ENCODE measurements around the gene PRKCQ. TPM values are rescaled to one million over a fixed set of nuclear protein-coding genes. Genes with fewer than 3 reads are reported as not detected.

PRKCQ gene
- total RNA-seq, 1 experiment from 2014 or later, result 12.1 TPM

DNA sequence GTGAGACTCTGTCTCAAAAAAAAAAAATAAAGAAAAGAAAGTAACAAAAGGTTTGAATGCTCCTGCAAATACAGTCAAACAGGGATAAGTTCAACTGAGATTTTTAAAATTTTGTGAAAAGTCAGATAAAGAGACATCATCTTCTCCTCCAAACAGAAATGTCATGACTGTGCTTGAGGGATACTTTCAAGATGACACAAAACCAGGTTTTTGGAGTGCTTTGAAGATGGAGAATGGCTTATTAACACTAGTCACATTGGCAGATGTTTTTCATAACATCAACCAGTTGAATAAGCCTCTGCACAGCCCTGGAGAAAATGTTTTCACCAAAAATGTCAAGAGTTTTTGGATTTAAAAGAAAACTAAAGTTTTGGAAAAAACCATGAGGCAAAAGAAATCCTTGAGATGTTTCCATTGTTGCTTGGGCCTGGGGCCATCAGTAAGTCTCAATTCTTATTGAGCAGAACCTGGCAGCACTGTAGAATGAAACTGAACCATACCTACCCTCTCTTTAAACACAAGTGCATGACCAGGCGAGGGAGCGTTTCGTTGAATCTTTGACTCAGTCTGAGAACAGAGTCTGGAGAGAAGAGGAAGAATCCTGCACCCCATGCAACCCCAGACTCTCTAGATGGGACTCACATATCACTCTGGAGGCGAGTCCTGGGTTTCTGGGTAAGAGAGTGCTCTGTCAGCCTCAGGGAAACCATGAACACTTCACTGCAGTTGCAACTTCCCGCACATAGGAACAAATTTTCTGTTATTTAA, 37.4 kb upstream of the PRKCQ start:
- no peaks in the 10 kb centered on the region for H3K79me1 ChIP-seq (ENCODE audit: insufficient read depth, low read depth, low read length, poor library complexity, severe bottlenecking)
- no peak overlapping the region for H3K4me2 ChIP-seq (ENCODE audit: insufficient read depth, insufficient read length, low read length)
- H3K23ac ChIP-seq (ENCODE audit: insufficient read length, low read depth, low read length), result no peak overlapping the region
- no peak overlapping the region for H4K91ac ChIP-seq (ENCODE audit: insufficient read length, low read depth, low read length)
- Mint-ChIP-seq H3K4me3 (no peak overlapping the region), H3K27ac (no peak overlapping the region), H3K27me3 (ENCODE audit: low read depth) (no peaks in the 10 kb centered on the region), H3K4me1 (peaks cover 3 to 11% of the 10 kb centered on the region in 2 experiments), H3K36me3 (ENCODE audit: insufficient read depth in 1 of 3, low read depth in 3 of 3) (peaks cover 0 to 8% (median 0%) of the 10 kb centered on the region in 3 experiments; a peak in 3 of 7 replicates), H3K9me3 (peaks cover 4 to 8% of the 10 kb centered on the region in 2 experiments; a peak in 4 of 5 replicates)
- no peaks in the 10 kb centered on the region for H3K79me2 ChIP-seq (ENCODE audit: insufficient read depth, low read length)
- DNase-seq, result no peak
- H4K5ac ChIP-seq (ENCODE audit: insufficient read length, low read depth, low read length), result no peak overlapping the region
- TF ChIP-seq, protein P1, sequence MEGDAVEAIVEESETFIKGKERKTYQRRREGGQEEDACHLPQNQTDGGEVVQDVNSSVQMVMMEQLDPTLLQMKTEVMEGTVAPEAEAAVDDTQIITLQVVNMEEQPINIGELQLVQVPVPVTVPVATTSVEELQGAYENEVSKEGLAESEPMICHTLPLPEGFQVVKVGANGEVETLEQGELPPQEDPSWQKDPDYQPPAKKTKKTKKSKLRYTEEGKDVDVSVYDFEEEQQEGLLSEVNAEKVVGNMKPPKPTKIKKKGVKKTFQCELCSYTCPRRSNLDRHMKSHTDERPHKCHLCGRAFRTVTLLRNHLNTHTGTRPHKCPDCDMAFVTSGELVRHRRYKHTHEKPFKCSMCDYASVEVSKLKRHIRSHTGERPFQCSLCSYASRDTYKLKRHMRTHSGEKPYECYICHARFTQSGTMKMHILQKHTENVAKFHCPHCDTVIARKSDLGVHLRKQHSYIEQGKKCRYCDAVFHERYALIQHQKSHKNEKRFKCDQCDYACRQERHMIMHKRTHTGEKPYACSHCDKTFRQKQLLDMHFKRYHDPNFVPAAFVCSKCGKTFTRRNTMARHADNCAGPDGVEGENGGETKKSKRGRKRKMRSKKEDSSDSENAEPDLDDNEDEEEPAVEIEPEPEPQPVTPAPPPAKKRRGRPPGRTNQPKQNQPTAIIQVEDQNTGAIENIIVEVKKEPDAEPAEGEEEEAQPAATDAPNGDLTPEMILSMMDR (conservative IDR thresholded peaks at IDR 0.05), result no peak
- no peaks in the 10 kb centered on the region for H3K9me3 ChIP-seq (ENCODE audit: control insufficient read depth, low read depth, low read length)
- H2BK5ac ChIP-seq (ENCODE audit: insufficient read length, low read length), result no peak overlapping the region
- H3K27ac ChIP-seq (ENCODE audit: insufficient read length, low read depth, low read length), result no peak overlapping the region
- no peak overlapping the region for H3K9ac ChIP-seq (ENCODE audit: extremely low read depth, insufficient read length, low read length)
- no peak overlapping the region for H2BK12ac ChIP-seq (ENCODE audit: insufficient read length, low read depth, low read length)
- 0 out of 2 replicates have a peak, but pooled peaks cover 4% of the 10 kb centered on the region for H3K4me1 ChIP-seq (ENCODE audit: insufficient read depth, low read length)
- no peak overlapping the region for H3K4ac ChIP-seq (ENCODE audit: low read depth, low read length)
- no peak overlapping the region for H3T11ph ChIP-seq (ENCODE audit: low read length)
- H2BK120ac ChIP-seq (ENCODE audit: low read depth, low read length, poor library complexity, severe bottlenecking), result no peak overlapping the region
- H3K23me2 ChIP-seq (ENCODE audit: insufficient read length, low read depth, low read length, poor library complexity, severe bottlenecking), result no peaks in the 10 kb centered on the region
- WGBS (ENCODE audit: extremely low coverage, insufficient read length, low lambda C conversion rate), result no CpG with 5 or more reads among the region's 5 CpGs
- no peaks in the 10 kb centered on the region for H4K20me1 ChIP-seq (ENCODE audit: control insufficient read depth, insufficient read depth, insufficient read length)
- no peak overlapping the region for H2BK20ac ChIP-seq (ENCODE audit: low read depth, low read length, poor library complexity, severe bottlenecking)
- H4K8ac ChIP-seq (replicated peaks; ENCODE audit: insufficient read length, low read depth, low read length), result no peak overlapping the region
- no peak overlapping the region for H3K18ac ChIP-seq (ENCODE audit: insufficient read length, low read depth, low read length)
- H3K27me3 ChIP-seq (ENCODE audit: insufficient read depth, low read length), result no peaks in the 10 kb centered on the region; the same call in 1 of the 2 replicates
- no peak overlapping the region for H2AFZ ChIP-seq (ENCODE audit: low read length)
- H2BK15ac ChIP-seq (ENCODE audit: low read depth, low read length), result no peak overlapping the region
- no peak overlapping the region for H3K56ac ChIP-seq (ENCODE audit: insufficient read length, low read depth, low read length)
- no peak overlapping the region for H3K14ac ChIP-seq (ENCODE audit: insufficient read depth, low read length)
- no peak overlapping the region for H2AK5ac ChIP-seq (ENCODE audit: insufficient read length, low read length)
